ELR (cell line): ENCODE data around the gene TNNT2.

Source experiments
- DNase-seq: peaks from one replicate; pipeline ENCODE4 v3.0.0-alpha.2; 2015; ENCODE audit warnings: low read depth

The TNNT2 gene

GRCh38 chr1:201377611-201378092 lies at the start of gene TNNT2:
TNNT2 (minus strand) TSS chr1:201377680; CDS start chr1:201373254, 4,426 bp downstream.
- DNase-seq: no peak

- DNase-seq: no peak
These were observed 49.2 kb upstream of the TNNT2 start for GRCh38 chr1:201426479-201427310.

GRCh38 chr1:201424146-201424545 lies 46.7 kb upstream of the TNNT2 start:
- DNase-seq: no peak

- no peak for DNase-seq
These were observed 46.2 kb upstream of the TNNT2 start for GRCh38 chr1:201423655-201424054.

GRCh38 chr1:201422436-201423030 lies 45.1 kb upstream of the TNNT2 start:
- DNase-seq: no peak

GRCh38 chr1:201422026-201422425 lies 44.5 kb upstream of the TNNT2 start:
- no peak for DNase-seq

- no peak for DNase-seq
These were observed 43.6 kb upstream of the TNNT2 start for GRCh38 chr1:201421041-201421440.

GRCh38 chr1:201420608-201421002 lies 43.1 kb upstream of the TNNT2 start:
- no peak for DNase-seq

GRCh38 chr1:201419746-201420607 lies 42.5 kb upstream of the TNNT2 start:
- no peak for DNase-seq

- DNase-seq: no peak
These were observed 41.8 kb upstream of the TNNT2 start for GRCh38 chr1:201419256-201419655.

GRCh38 chr1:201418461-201418860 lies 41.0 kb upstream of the TNNT2 start:
- DNase-seq: no peak

GRCh38 chr1:201414051-201414738 lies 36.7 kb upstream of the TNNT2 start:
- no peak for DNase-seq

GRCh38 chr1:201411292-201411691 lies 33.8 kb upstream of the TNNT2 start:
- no peak for DNase-seq

- DNase-seq: peak; percentile 16
These were observed 32.0 kb upstream of the TNNT2 start for GRCh38 chr1:201409440-201409839.

GRCh38 chr1:201408834-201409200 lies 31.3 kb upstream of the TNNT2 start:
- no peak for DNase-seq

- DNase-seq: peak; percentile 81
These were observed 30.8 kb upstream of the TNNT2 start for GRCh38 chr1:201408176-201408833.

- no peak for DNase-seq
These were observed 29.4 kb upstream of the TNNT2 start for GRCh38 chr1:201406831-201407406.

GRCh38 chr1:201405484-201405831 lies 28.0 kb upstream of the TNNT2 start:
- DNase-seq: no peak

GRCh38 chr1:201404722-201405483 lies 27.4 kb upstream of the TNNT2 start:
- DNase-seq: no peak

- no peak for DNase-seq
These were observed 26.6 kb upstream of the TNNT2 start for GRCh38 chr1:201404055-201404454.
